ENCODE data around the gene L3MBTL1. TPM values are rescaled to one million over a fixed set of nuclear protein-coding genes. Genes with fewer than 3 reads are reported as not detected.
"Not testable (repeated sequence)": the region's sequence is repeated elsewhere in the genome, so short reads cannot be mapped to it uniquely, and the experiment has no call there.

Gene L3MBTL1
- total RNA-seq = 18.4 TPM

- DNase-seq = no peak
Measured at GRCh38 chr20:43507150-43508080, at the start of gene L3MBTL1. TSS of gene L3MBTL1 (plus strand) at chr20:43507697. CDS start at chr20:43513504, 5,807 bp downstream.

- DNase-seq = no peak
Measured at GRCh38 chr20:43458422-43458924, 49.0 kb upstream of the L3MBTL1 start.

- no peak for DNase-seq
Measured at GRCh38 chr20:43459022-43459942, 48.2 kb upstream of the L3MBTL1 start.

- DNase-seq = no peak
Measured at GRCh38 chr20:43460172-43460829, 47.2 kb upstream of the L3MBTL1 start.

- DNase-seq = no peak
Measured at GRCh38 chr20:43460830-43461200, 46.7 kb upstream of the L3MBTL1 start.

- no peak for DNase-seq
Measured at GRCh38 chr20:43461894-43462659, 45.4 kb upstream of the L3MBTL1 start.

- DNase-seq = no peak
Measured at GRCh38 chr20:43462660-43463526, 44.6 kb upstream of the L3MBTL1 start.

GRCh38 chr20:43463527-43464218 is 43.8 kb upstream of the L3MBTL1 start:
- DNase-seq = no peak

- no peak for DNase-seq
Measured at GRCh38 chr20:43464219-43464790, 43.2 kb upstream of the L3MBTL1 start.

GRCh38 chr20:43465625-43465943 is 41.9 kb upstream of the L3MBTL1 start:
- DNase-seq = no peak

- no peak for DNase-seq
Measured at GRCh38 chr20:43467589-43467988, 39.9 kb upstream of the L3MBTL1 start.

- DNase-seq = no peak
Measured at GRCh38 chr20:43472671-43473380, 34.7 kb upstream of the L3MBTL1 start.

- no peak for DNase-seq
Measured at GRCh38 chr20:43473381-43473704, 34.2 kb upstream of the L3MBTL1 start.

- DNase-seq = no peak
Measured at GRCh38 chr20:43477193-43477592, 30.3 kb upstream of the L3MBTL1 start.

GRCh38 chr20:43477619-43478018 is 29.9 kb upstream of the L3MBTL1 start:
- DNase-seq = no peak

GRCh38 chr20:43490038-43490437 is 17.5 kb upstream of the L3MBTL1 start:
- DNase-seq = no peak

- DNase-seq = no peak
Measured at GRCh38 chr20:43492101-43492500, 15.4 kb upstream of the L3MBTL1 start.

GRCh38 chr20:43495388-43495787 is 12.1 kb upstream of the L3MBTL1 start:
- no peak for DNase-seq

GRCh38 chr20:43502021-43502420 is 5.5 kb upstream of the L3MBTL1 start:
- not testable (repeated sequence) for DNase-seq

Measured in occipital lobe (tissue), 2 donors.